Measurements from ENCODE around the gene GJD3. TPM values are rescaled to one million over a fixed set of nuclear protein-coding genes. Genes with fewer than 3 reads are reported as not detected.

GJD3 gene
- polyA plus RNA-seq, 1 donor from 2014 or later: not detected

GRCh38 chr17:40360091-40360490, 4.4 kb downstream of the GJD3 start:
- Histone ChIP-seq H2AFZ (ENCODE audit: low read depth, low read length) (no peak overlapping the region), H3K4me3 (ENCODE audit: low read length) (no peak overlapping the region), H3K79me2 (replicated peaks; ENCODE audit: insufficient read depth, low read length) (no peaks in the 10 kb centered on the region), H4K20me1 (ENCODE audit: insufficient read depth) (no peaks in the 10 kb centered on the region), H3K4me2 (ENCODE audit: low read length) (no peak overlapping the region), H3K9me2 (ENCODE audit: insufficient read depth, low read length) (no peaks in the 10 kb centered on the region), H3K36me3 (ENCODE audit: insufficient read depth, low read length) (no peaks in the 10 kb centered on the region), H3F3A (ENCODE audit: insufficient read depth, low read length, poor library complexity, severe bottlenecking) (no peaks in the 10 kb centered on the region), H3K9ac (ENCODE audit: low read length) (no peak overlapping the region), H3K27ac (ENCODE audit: low read length) (no peak overlapping the region), H3K27me3 (ENCODE audit: insufficient read depth, low read depth, low read length) (peaks cover 15% of the 10 kb centered on the region), H3K9me3 (ENCODE audit: low read length) (no peaks in the 10 kb centered on the region)
- no peak for TF ChIP-seq EZH2 (IDR thresholded peaks at IDR 0.05; ENCODE audit: borderline replicate concordance, insufficient read depth, low read length, poor library complexity, severe bottlenecking)
- no peak for TF ChIP-seq EP300 (conservative IDR thresholded peaks at IDR 0.05; ENCODE audit: poor library complexity, severe bottlenecking)
- no peak for TF ChIP-seq POLR2AphosphoS5 (IDR thresholded peaks at IDR 0.05)

GRCh38 chr17:40358323-40359038, 6.1 kb downstream of the GJD3 start:
- Histone ChIP-seq H2AFZ (ENCODE audit: low read depth, low read length) (no peak overlapping the region), H3K36me3 (ENCODE audit: insufficient read depth, low read length) (no peaks in the 10 kb centered on the region), H3K9me2 (ENCODE audit: insufficient read depth, low read length) (no peaks in the 10 kb centered on the region), H3K27me3 (ENCODE audit: insufficient read depth, low read depth, low read length) (peaks cover 4% of the 10 kb centered on the region), H3K9ac (ENCODE audit: low read length) (peak overlapping the region; percentile 22), H3K79me2 (replicated peaks; ENCODE audit: insufficient read depth, low read length) (no peaks in the 10 kb centered on the region), H3K4me3 (ENCODE audit: low read length) (peak overlapping the region; percentile 32), H3K27ac (ENCODE audit: low read length) (no peak overlapping the region), H3K4me2 (ENCODE audit: low read length) (peak overlapping the region; percentile 49), H3K9me3 (ENCODE audit: low read length) (no peaks in the 10 kb centered on the region), H3F3A (ENCODE audit: insufficient read depth, low read length, poor library complexity, severe bottlenecking) (no peaks in the 10 kb centered on the region), H4K20me1 (ENCODE audit: insufficient read depth) (no peaks in the 10 kb centered on the region)
- TF ChIP-seq SMC3 (conservative IDR thresholded peaks at IDR 0.05; ENCODE audit: poor library complexity): peak; percentile 97
- TF ChIP-seq POLR2AphosphoS5 (IDR thresholded peaks at IDR 0.05): peak; percentile 22
- TF ChIP-seq EZH2 (IDR thresholded peaks at IDR 0.05; ENCODE audit: borderline replicate concordance, insufficient read depth, low read length, poor library complexity, severe bottlenecking): no peak
- peak; percentile 96 for TF ChIP-seq CTCF (IDR thresholded peaks at IDR 0.05; ENCODE audit: poor library complexity, severe bottlenecking)
- TF ChIP-seq MXI1 (conservative IDR thresholded peaks at IDR 0.05; ENCODE audit: poor library complexity, severe bottlenecking): peak; percentile 17
- TF ChIP-seq RAD21 (conservative IDR thresholded peaks at IDR 0.05): peak; percentile 95

GRCh38 chr17:40356990-40357881, 7.3 kb downstream of the GJD3 start:
- Histone ChIP-seq H3K27me3 (ENCODE audit: insufficient read depth, low read depth, low read length) (no peaks in the 10 kb centered on the region), H3F3A (ENCODE audit: insufficient read depth, low read length, poor library complexity, severe bottlenecking) (no peaks in the 10 kb centered on the region), H3K4me2 (ENCODE audit: low read length) (no peak overlapping the region), H3K36me3 (ENCODE audit: insufficient read depth, low read length) (no peaks in the 10 kb centered on the region), H3K9ac (ENCODE audit: low read length) (no peak overlapping the region), H3K27ac (ENCODE audit: low read length) (no peak overlapping the region), H4K20me1 (ENCODE audit: insufficient read depth) (no peaks in the 10 kb centered on the region), H3K4me3 (ENCODE audit: low read length) (no peak overlapping the region), H3K9me3 (ENCODE audit: low read length) (no peaks in the 10 kb centered on the region), H3K79me2 (replicated peaks; ENCODE audit: insufficient read depth, low read length) (no peaks in the 10 kb centered on the region), H3K9me2 (ENCODE audit: insufficient read depth, low read length) (no peaks in the 10 kb centered on the region), H2AFZ (ENCODE audit: low read depth, low read length) (no peak overlapping the region)
- TF ChIP-seq MXI1 (conservative IDR thresholded peaks at IDR 0.05; ENCODE audit: poor library complexity, severe bottlenecking) (no peak), SMC3 (conservative IDR thresholded peaks at IDR 0.05; ENCODE audit: poor library complexity) (no peak), CTCF (IDR thresholded peaks at IDR 0.05; ENCODE audit: poor library complexity, severe bottlenecking) (no peak), POLR2AphosphoS5 (IDR thresholded peaks at IDR 0.05) (no peak), RAD21 (conservative IDR thresholded peaks at IDR 0.05) (no peak), REST (IDR thresholded peaks at IDR 0.05; ENCODE audit: borderline replicate concordance) (no peak), EP300 (conservative IDR thresholded peaks at IDR 0.05; ENCODE audit: poor library complexity, severe bottlenecking) (no peak), TAF1 (IDR thresholded peaks at IDR 0.05; ENCODE audit: low read depth) (no peak), EZH2 (IDR thresholded peaks at IDR 0.05; ENCODE audit: borderline replicate concordance, insufficient read depth, low read length, poor library complexity, severe bottlenecking) (no peak)

Data from neural cell (in vitro differentiated cells).